Measurements from ENCODE around the gene ZBTB47.

ZBTB47 gene

DNA sequence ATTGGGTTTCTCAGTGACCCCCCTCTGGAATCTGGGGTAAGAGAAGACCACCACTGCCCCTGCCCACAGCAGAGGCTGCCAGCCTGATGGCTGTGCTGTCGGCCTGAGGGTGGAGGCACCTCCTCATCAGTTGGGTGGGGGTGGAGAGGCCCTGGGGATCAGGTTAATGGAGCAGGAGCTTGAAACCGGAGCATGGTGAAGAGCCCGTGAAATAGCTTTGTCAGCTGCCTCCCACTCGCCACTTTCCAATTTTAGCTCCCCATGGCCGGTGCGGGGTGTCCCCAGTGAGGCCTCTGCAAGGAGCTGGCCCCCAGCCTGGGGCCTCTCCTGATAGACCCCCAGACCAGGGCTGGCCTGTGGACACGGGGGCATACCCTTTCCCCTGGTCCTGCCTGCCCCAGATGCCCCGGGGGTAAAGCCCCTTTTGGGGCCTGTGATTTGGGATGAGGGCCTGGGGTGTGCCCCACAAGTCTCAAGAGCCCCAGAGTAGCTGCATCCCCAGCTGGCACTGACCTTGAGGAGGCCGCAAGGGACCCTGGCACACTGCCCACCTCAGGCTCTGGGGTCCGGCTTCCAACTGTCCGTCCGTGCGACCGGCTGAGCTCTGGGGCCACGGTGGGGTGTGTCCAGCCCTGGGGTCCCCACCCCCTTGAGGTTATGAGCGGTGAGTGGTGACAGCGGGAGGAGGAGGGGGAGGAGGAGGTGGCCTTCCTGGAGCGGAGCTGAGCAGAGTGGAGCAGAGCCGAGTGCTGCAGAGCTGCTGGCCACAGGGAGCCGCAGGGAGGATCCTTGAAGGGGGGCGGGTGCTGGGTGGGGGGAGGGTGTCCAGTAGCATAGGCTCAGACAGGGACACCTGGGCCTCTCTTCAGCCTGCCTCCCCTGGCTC is 48.8 kb downstream of the ZBTB47 start, which contains the start of gene HHATL:
TSS of gene HHATL (minus strand) at position 733 of the 886 bp plus-strand sequence. CDS start 1,972 bp downstream, outside the sequence.
- Mint-ChIP-seq H3K4me3 (no peak within 1 kb of the TSS), H3K36me3 (ENCODE audit: low read depth) (no peaks in the 10 kb centered on the region), H3K9me3 (no peaks in the 10 kb centered on the region), H3K27ac (no peak within 1 kb of the TSS), H3K27me3 (ENCODE audit: low read depth) (no peaks in the 10 kb centered on the region), H3K4me1 (ENCODE audit: low read depth) (peaks cover 2% of the 10 kb centered on the region)

- Mint-ChIP-seq H3K4me1 (ENCODE audit: low read depth) (peaks cover 2% of the 10 kb centered on the region), H3K4me3 (no peak overlapping the region), H3K9me3 (no peaks in the 10 kb centered on the region)
Observed at GRCh38 chr3:42702982-42703694, 49.6 kb downstream of the ZBTB47 start.

GRCh38 chr3:42703695-42704025 is 50.2 kb downstream of the ZBTB47 start:
- no peaks in the 10 kb centered on the region for H3K9me3 Mint-ChIP-seq
- peaks cover 2% of the 10 kb centered on the region for H3K4me1 Mint-ChIP-seq (ENCODE audit: low read depth)
- H3K4me3 Mint-ChIP-seq, result no peak overlapping the region
- no peaks in the 10 kb centered on the region for H3K36me3 Mint-ChIP-seq (ENCODE audit: low read depth)
- H3K27ac Mint-ChIP-seq, result no peak overlapping the region
- H3K27me3 Mint-ChIP-seq (ENCODE audit: low read depth), result no peaks in the 10 kb centered on the region

More at GRCh38 chr3:42702982-42703694, 49.6 kb downstream of the ZBTB47 start:
- H3K27ac Mint-ChIP-seq, result no peak overlapping the region
- no peaks in the 10 kb centered on the region for H3K36me3 Mint-ChIP-seq (ENCODE audit: low read depth)
- H3K27me3 Mint-ChIP-seq (ENCODE audit: low read depth), result no peaks in the 10 kb centered on the region

GRCh38 chr3:42704136-42704841 is 50.8 kb downstream of the ZBTB47 start:
- Mint-ChIP-seq H3K27me3 (ENCODE audit: low read depth) (no peaks in the 10 kb centered on the region), H3K4me1 (ENCODE audit: low read depth) (no peaks in the 10 kb centered on the region), H3K27ac (no peak overlapping the region), H3K4me3 (no peak overlapping the region), H3K36me3 (ENCODE audit: low read depth) (no peaks in the 10 kb centered on the region), H3K9me3 (no peaks in the 10 kb centered on the region)

DNA sequence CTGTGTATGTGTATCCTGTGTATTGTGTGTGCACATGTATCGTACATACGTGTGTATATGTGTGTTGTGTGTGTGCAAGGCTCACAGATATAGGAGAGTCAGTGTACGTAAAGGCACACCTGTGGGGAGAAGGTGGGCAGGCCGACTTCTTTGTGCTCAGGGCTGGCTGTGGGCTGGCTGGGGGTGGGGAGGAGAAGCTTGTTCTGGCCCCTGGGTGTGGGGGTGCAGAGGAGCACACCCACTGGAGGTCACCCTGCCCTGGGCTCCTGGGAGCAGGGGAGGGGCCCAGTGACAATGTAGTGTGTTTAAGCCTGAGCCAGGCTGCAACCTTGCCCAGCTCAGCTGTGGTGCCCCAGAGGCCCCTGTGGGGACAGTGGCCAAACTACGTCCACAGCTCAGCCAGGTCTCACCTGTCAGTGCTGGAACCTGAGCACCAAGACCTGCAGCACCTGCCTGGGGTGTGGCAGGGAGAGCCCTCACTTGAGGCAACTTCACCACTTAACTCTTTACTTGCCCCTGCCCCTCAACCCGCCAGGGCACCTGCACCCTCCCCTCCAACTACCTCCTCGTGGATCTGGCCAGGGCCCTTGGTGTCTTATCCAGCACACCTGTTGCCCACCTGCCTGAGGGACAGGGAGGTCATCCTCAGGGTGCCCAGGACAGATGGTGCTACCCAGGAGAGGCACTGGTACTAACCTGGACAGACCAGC is 51.7 kb downstream of the ZBTB47 start:
- Mint-ChIP-seq H3K36me3 (ENCODE audit: low read depth) (no peaks in the 10 kb centered on the region), H3K9me3 (no peaks in the 10 kb centered on the region), H3K27me3 (ENCODE audit: low read depth) (no peaks in the 10 kb centered on the region), H3K4me3 (no peak overlapping the region), H3K4me1 (ENCODE audit: low read depth) (no peaks in the 10 kb centered on the region), H3K27ac (no peak overlapping the region)

DNA sequence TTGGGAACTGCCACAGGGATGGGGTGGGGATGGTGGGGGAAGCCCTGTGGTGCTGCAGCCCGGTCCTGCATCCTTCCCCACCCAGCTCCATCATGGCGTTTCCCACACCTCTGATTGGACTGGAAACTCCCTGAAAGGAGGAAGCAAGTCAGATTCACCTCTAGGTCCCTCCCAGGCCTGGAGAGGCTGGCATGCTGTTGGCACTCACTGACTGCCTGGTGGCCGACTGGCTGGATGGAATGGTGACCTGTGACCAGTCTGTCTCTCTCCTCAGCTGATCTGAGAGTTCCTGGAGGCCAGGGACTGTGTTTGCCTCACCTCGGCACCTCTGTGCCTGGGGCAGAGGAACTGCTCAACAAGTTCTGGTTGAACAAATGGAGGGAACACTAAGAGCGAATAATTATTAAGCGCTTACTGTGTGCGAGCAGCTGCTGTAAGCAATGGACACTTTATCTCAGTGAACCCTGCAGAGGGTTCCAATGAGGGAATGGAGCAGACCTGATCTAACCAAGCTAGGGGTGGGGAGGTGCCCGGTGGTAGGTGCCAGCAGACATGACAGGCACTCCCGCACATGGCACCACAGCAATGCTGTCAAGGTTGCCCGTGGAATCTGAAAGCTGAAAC is 52.6 kb downstream of the ZBTB47 start:
- Mint-ChIP-seq H3K9me3 (no peaks in the 10 kb centered on the region), H3K4me1 (ENCODE audit: low read depth) (no peaks in the 10 kb centered on the region), H3K4me3 (no peak overlapping the region), H3K36me3 (ENCODE audit: low read depth) (no peaks in the 10 kb centered on the region), H3K27ac (no peak overlapping the region), H3K27me3 (ENCODE audit: low read depth) (no peaks in the 10 kb centered on the region)

DNA sequence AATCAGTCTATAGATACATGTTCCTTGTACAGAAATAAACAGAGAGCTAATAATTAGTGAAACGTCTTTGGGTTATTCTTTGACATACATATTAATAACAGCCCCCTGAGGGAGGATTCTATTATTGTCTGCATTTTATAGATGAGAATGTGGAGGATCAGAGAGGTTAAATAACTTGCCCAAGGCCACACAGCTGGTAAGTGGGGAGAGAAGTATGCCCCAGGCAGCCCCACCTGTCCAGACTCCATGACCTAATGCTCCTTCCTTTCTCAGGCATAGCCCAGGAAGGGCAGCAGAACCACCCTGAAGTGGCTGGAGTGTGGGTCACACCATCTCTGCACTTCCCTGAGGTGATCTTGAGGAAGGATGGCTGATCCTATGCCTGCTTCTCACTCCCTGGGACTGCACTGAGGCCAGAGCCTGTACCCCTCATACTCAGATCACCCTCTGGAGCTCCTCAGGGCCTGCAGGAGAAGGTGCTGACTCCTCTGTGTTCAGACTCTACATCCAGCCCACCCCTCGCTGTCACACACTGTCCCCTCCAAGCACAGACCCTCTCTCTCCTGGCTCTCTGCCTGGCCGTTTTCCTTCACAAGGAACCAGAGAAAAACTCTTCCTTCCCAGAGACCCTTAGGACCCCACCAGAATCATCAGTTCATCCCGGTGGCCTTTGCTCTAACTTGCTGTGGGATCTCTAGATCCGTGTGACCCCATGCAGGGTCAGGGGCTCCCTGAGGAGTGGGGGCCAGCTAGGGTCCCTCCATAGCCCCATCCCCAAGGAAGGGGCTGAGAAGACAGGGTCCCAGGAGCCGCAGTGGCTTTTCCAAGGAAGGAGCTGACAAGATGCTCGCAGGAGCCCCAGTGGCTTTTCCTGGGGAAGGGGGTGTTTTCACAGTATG is 53.5 kb downstream of the ZBTB47 start:
- H3K27me3 Mint-ChIP-seq (ENCODE audit: low read depth), result no peaks in the 10 kb centered on the region
- no peaks in the 10 kb centered on the region for H3K9me3 Mint-ChIP-seq
- H3K27ac Mint-ChIP-seq, result no peak overlapping the region
- H3K36me3 Mint-ChIP-seq (ENCODE audit: low read depth), result no peaks in the 10 kb centered on the region
- no peak overlapping the region for H3K4me3 Mint-ChIP-seq
- no peaks in the 10 kb centered on the region for H3K4me1 Mint-ChIP-seq (ENCODE audit: low read depth)

GRCh38 chr3:42707620-42708355 is 54.3 kb downstream of the ZBTB47 start:
- H3K4me1 Mint-ChIP-seq (ENCODE audit: low read depth), result no peaks in the 10 kb centered on the region
- no peaks in the 10 kb centered on the region for H3K36me3 Mint-ChIP-seq (ENCODE audit: low read depth)
- H3K9me3 Mint-ChIP-seq, result no peaks in the 10 kb centered on the region
- no peak overlapping the region for H3K27ac Mint-ChIP-seq
- H3K27me3 Mint-ChIP-seq (ENCODE audit: low read depth), result no peaks in the 10 kb centered on the region
- no peak overlapping the region for H3K4me3 Mint-ChIP-seq

DNA sequence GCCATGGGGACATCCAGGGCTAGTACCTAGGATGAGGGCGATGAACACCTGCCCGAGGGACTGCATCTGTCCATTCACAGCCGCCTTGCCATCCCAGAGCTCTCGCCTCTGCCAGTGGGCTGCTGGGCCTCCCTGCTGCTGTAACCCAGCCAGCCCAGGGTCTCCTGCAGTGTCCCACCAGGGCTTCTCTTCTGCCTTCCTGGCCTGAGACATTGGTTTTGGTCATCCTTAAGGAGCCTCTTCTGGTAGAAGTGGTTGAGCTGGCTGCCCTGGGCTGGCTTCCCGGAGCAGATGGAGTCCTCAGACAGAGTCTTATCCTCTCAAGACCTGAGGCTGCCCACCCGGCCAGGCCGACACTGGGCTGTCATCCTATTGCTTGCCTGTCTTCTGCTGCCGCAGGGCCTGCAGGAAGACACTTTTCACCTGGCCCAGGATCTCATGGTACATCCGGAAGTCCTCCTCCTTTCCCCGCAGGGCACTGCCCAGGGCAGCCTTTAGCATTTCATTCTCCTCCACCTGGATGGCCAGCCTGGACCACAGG is 55.2 kb downstream of the ZBTB47 start:
- Mint-ChIP-seq H3K36me3 (ENCODE audit: low read depth) (no peaks in the 10 kb centered on the region), H3K27me3 (ENCODE audit: low read depth) (peaks cover 2% of the 10 kb centered on the region), H3K4me1 (ENCODE audit: low read depth) (no peaks in the 10 kb centered on the region), H3K4me3 (no peak overlapping the region), H3K27ac (no peak overlapping the region), H3K9me3 (no peaks in the 10 kb centered on the region)

DNA sequence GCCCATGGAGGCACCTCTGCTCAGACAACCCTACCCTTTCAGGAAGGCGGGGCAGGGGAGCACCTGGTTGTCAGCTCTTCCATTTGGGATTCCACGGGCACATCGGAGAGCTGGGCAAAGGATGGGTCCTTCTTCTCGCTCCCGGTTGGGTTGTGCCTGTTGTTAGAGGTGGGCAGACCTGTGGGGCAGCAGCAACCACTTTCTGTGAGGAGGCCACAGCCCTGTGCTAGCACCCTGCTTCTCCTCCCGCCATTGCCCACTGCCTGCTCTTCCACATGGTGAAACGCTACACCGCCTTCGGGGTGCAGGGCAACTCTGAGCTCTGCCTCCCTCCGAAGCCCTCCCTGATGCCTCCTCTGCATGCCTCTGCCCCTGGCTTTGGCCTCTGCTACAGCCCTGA is 56.1 kb downstream of the ZBTB47 start:
- Mint-ChIP-seq H3K4me3 (no peak overlapping the region), H3K36me3 (ENCODE audit: low read depth) (no peaks in the 10 kb centered on the region), H3K4me1 (ENCODE audit: low read depth) (no peaks in the 10 kb centered on the region), H3K27ac (no peak overlapping the region), H3K27me3 (ENCODE audit: low read depth) (peaks cover 11% of the 10 kb centered on the region), H3K9me3 (no peaks in the 10 kb centered on the region)

DNA sequence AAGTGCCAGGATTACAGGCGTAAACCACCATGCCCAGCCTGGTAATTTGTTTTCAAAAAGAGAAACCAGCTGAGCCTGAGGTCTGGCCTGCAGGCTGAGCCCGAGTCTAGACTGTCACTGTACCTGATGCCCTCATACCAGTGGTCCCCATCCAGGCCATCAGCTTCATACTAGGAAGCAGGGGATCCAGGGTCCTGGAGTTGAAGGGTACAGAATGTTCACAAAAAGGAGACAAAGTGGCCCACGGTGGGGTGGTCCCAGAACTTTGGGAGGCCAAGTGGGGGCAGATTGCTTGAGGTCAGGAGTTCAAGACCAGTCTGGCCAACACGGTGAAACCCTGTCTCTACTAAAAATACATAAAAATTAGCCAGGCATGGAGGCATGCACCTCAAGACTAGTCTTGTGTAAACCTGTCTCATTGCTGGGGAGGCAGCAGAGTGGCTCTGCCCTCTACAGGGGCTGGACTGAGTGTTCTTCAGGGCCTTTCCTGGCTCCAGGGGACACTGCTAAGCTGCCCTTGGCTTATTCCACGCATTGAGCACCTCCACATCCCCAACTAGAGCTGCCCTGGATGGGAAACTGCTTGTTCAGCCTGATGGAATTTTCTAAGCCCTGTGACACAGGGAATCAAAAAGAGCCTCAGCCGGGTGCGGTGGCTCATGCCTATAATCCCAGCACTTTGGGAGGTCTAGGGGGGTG is 57.0 kb downstream of the ZBTB47 start:
- Mint-ChIP-seq H3K27ac (no peak overlapping the region), H3K36me3 (ENCODE audit: low read depth) (no peaks in the 10 kb centered on the region), H3K4me1 (ENCODE audit: low read depth) (no peaks in the 10 kb centered on the region), H3K4me3 (no peak overlapping the region), H3K9me3 (no peaks in the 10 kb centered on the region), H3K27me3 (ENCODE audit: low read depth) (peaks cover 11% of the 10 kb centered on the region)
